NOMO-1 treated with dmso at 0.1 percent for 144 hours (cell line): ENCODE data around the gene QSOX2.

ENCODE experiments used
- DNase-seq: peaks from one replicate; lab custom pipeline; 2025; ENCODE audit not compliant: unreplicated experiment; lab: John Stamatoyannopoulos, UW

QSOX2 gene

GRCh38 chr9:136204838-136205706 lies 40.5 kb downstream of the QSOX2 start, which contains the start of gene LHX3:
Gene LHX3 (minus strand): TSS chr9:136205128. CDS start chr9:136205012, 116 bp downstream.
- DNase-seq: no peak

- no peak for DNase-seq
Observed at GRCh38 chr9:136204145-136204805, 41.3 kb downstream of the QSOX2 start.

GRCh38 chr9:136203408-136204144 lies 42.0 kb downstream of the QSOX2 start:
- DNase-seq: no peak

GRCh38 chr9:136202454-136203407 lies 42.9 kb downstream of the QSOX2 start:
- no peak for DNase-seq

GRCh38 chr9:136201609-136202453 lies 43.8 kb downstream of the QSOX2 start:
- DNase-seq: no peak

- no peak for DNase-seq
Observed at GRCh38 chr9:136201174-136201573, 44.4 kb downstream of the QSOX2 start.

- DNase-seq: no peak
Observed at GRCh38 chr9:136200424-136200823, 45.2 kb downstream of the QSOX2 start.

GRCh38 chr9:136199391-136200288 lies 46.0 kb downstream of the QSOX2 start:
- no peak for DNase-seq

- no peak for DNase-seq
Observed at GRCh38 chr9:136198605-136199083, 47.0 kb downstream of the QSOX2 start.

- no peak for DNase-seq
Observed at GRCh38 chr9:136197930-136198604, 47.5 kb downstream of the QSOX2 start.

- no peak for DNase-seq
Observed at GRCh38 chr9:136197084-136197875, 48.3 kb downstream of the QSOX2 start.

- no peak for DNase-seq
Observed at GRCh38 chr9:136196404-136197083, 49.1 kb downstream of the QSOX2 start.

- no peak for DNase-seq
Observed at GRCh38 chr9:136194540-136194939, 51.1 kb downstream of the QSOX2 start.

GRCh38 chr9:136193891-136194279 lies 51.7 kb downstream of the QSOX2 start:
- no peak for DNase-seq

- no peak for DNase-seq
Observed at GRCh38 chr9:136193127-136193890, 52.3 kb downstream of the QSOX2 start.
